ENCODE data around the gene FAM174C. TPM values are rescaled to one million over a fixed set of nuclear protein-coding genes. Genes with fewer than 3 reads are reported as not detected.

The FAM174C gene
- total RNA-seq: 22.8 and 24.2 TPM in 2 replicates

DNA sequence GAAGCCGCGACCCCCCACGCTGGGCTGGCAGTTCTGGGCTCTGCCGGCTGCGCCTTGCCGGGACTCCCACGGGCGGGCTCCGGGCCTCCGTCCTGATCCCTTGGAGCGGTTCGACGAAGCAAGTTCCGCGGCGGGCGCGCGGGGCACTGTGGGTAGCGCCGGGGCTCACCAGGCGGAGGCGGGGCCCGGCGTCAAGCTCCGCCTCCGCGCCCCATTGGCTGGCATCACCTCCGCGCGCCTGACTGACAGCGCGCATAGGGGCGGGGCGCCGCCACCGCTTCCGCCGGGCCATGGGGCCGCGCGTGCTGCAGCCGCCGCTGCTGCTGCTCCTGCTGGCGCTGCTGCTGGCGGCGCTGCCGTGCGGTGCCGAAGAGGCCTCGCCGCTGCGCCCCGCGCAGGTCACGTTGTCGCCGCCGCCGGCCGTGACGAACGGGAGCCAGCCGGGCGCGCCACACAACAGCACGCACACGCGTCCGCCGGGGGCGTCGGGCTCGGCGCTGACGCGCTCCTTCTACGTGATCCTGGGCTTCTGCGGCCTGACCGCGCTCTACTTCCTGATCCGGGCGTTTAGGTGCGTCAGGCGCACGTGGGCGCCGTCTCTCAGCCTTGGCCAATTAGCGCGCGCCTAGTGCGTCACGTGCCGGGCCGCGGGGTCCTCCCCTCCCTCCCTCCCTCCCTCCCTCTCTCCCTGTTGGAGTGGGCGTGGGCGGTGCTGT, at the start of gene FAM174C:
FAM174C (plus strand) TSS at position 271 of the 716 bp plus-strand sequence; CDS start at position 291, 20 bp downstream.

DNA sequence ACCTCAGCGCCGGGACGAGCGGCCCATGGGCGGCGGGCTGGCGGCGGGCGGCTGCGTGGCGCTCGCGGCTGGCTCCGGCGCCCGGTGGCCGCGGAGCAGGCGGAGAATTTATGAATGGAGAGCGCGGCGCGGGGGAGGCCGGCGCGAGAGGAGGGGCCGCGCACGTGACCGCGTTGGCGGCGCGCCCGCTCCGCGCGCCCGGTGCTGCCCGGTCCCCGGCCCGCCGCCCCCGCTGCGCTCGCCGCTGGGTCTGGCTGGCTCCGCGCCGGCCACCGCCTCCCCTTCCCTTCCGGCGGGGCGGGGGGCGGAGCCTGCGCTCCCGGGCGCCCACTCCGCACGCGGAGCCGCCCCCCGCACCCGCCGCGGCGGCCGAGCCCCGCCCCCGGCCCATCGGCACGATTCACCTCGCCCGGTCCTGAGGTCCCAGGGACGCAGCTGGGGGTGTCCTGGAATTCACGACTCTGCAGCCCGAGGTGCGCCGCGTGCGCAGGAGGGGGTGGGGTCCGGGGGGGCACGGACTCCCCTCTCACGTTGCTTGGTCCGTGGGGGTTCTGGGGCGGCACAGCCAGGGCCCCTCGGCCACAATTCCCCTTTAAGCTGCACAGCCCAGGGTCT, 37.5 kb upstream of the FAM174C start, which contains the start of gene CBARP:
CBARP (minus strand) TSS at position 252 of the 615 bp plus-strand sequence. CDS start 1,905 bp downstream, outside the sequence.

DNA sequence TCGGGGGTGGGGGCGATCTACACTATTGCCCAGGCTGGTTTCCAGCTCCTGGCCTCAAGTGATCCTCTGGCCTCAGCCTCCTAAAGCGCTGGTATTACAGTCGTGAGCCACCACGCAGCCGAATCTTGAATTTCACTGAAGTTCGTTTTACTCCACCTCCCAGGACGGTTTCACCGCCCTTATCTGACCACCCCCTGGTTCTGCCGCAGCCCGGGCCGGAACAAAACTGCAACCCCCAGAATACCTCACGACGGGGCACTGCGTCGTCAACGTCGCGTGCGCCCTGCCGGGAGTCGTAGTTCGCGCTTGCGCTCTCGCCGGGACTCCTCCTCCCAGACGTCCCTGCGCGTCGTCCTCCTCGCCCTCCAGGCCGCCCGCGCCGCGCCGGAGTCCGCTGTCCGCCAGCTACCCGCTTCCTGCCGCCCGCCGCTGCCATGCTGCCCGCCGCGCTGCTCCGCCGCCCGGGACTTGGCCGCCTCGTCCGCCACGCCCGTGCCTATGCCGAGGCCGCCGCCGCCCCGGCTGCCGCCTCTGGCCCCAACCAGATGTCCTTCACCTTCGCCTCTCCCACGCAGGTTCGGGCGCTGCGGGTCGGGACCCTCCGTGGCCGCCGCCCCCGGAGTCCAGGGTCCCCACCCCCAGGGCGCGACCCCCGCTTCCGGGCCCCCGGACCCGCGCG, 33.8 kb upstream of the FAM174C start, which contains the start of gene ATP5F1D:
ATP5F1D (plus strand) TSS at position 335 of the 679 bp plus-strand sequence; CDS start at position 435, 100 bp downstream.

DNA sequence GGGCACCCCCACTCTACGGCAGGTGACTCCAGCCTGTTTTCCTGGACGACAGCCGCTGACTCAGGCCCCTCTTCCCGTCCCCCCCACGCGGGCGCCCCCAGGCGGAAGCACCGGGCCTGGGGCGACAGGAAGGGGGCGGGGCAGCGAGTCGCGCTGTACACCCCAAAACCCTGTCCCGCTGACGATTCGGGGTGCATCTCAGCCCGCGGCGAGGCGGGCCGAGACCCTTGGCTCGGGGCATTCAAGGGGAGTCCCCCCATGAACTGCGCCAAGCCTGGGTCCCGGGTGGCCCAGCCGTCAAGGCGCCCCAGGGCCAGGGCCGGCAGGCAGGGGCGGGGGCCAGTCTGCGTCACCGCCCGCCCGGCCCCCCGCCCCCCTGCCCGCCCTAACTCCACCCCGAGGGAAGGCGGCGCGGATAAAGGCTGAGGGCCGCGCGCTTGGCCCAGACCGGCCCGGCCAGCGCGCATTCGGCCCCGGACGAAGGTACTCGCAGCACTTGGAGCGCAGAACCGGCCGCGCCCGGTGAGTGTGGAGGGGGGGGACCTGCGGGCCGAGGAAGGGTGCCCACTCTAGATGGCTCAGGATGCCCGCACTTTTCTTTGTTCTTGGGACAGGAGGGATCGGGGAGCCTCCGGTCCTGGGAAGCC, 27.1 kb upstream of the FAM174C start, which contains the start of gene MIDN:
MIDN (plus strand) TSS at position 445 of the 647 bp plus-strand sequence. CDS start 1,714 bp downstream, outside the sequence.

DNA sequence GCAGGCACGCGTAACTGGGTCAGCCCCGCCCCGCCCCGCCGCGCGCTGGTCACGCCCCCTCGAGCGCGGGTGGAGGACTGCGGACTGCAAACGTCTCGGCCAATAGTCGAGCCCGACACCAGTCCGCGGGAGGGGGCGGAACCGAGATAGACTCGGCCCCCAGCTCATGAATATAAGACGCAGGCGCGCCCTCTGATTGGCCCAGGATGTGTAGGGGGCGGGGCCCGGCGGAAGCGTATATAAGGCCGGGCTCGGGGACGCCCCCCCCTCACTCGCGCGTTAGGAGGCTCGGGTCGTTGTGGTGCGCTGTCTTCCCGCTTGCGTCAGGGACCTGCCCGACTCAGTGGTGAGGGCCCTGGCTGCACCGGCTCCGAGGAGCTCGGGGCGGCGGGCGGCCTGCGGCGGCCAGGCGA, 6.3 kb upstream of the FAM174C start, which contains the start of gene CIRBP:
CIRBP (plus strand) TSS at position 268 of the 413 bp plus-strand sequence. CDS start 1,602 bp downstream, outside the sequence.

DNA sequence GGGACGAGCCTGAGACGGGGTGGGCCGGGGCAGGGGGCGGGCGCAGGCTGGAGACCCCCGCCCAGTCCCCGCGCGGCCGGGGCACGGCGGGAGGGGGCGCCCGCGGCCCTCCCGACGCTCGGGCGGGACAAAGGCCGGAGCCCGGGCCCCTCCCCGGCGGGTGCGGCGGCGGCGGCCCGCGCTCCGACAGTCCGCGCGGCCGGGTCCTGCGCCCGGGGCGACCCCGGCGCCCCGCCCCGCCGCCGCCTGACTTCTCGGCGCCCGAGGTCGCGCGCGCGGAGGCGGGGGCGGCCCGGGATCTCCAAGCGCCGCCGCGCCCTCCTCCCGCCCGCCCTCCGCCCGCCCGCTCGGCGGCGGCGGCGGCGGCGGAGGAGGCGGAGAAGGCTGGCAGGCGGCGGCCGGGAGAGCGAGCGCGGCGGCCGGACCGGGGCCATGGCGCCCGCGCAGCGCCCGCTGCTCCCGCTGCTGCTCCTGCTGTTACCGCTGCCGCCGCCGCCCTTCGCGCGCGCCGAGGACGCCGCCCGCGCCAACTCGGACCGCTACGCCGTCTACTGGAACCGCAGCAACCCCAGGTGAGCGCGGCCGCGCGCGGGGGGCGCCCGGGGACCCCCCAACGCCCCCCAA, 10.5 kb downstream of the FAM174C start, which contains the start of gene EFNA2:
EFNA2 (plus strand) TSS at position 137 of the 624 bp plus-strand sequence; CDS start at position 433, 296 bp downstream.

Other genes with a start within 250 kb of the FAM174C start
- gene CNN2, start 248.9 kb upstream of the FAM174C start, total RNA-seq: 141 and 167 TPM in 2 replicates
- gene ABCA7, start 235.4 kb upstream of the FAM174C start, total RNA-seq: 5.0 and 5.9 TPM in 2 replicates
- gene ARHGAP45, start 208.4 kb upstream of the FAM174C start, total RNA-seq: 1.7 and 2.0 TPM in 2 replicates
- gene POLR2E, start 180.2 kb upstream of the FAM174C start, total RNA-seq: 42.8 and 90.5 TPM in 2 replicates
- 187 and 281 TPM in 2 replicates for gene GPX4, start 171.5 kb upstream of the FAM174C start, total RNA-seq
- 34.1 and 40.3 TPM in 2 replicates for gene SBNO2, start 101.3 kb upstream of the FAM174C start, total RNA-seq
- gene STK11, start 69.8 kb upstream of the FAM174C start, total RNA-seq: 82.9 and 101 TPM in 2 replicates
- 1.7 TPM in 2 replicates for gene CBARP, start 37.5 kb upstream of the FAM174C start, total RNA-seq
- gene ATP5F1D, start 33.8 kb upstream of the FAM174C start, total RNA-seq: 11.8 and 29.1 TPM in 2 replicates
- 8.7 and 22.4 TPM in 2 replicates for gene MIDN, start 26.9 kb upstream of the FAM174C start, total RNA-seq
- gene CIRBP, start 6.2 kb upstream of the FAM174C start, total RNA-seq: 199 and 207 TPM in 2 replicates
- not detected in 2 replicates for gene EFNA2, start 10.3 kb downstream of the FAM174C start, total RNA-seq
- 47.6 and 53.3 TPM in 2 replicates for gene NDUFS7, start 108.4 kb downstream of the FAM174C start, total RNA-seq
- 35.2 and 40.1 TPM in 2 replicates for gene GAMT, start 126.0 kb downstream of the FAM174C start, total RNA-seq
- gene DAZAP1, start 132.1 kb downstream of the FAM174C start, total RNA-seq: 42.3 and 80.3 TPM in 2 replicates
- 300 and 351 TPM in 2 replicates for gene RPS15, start 162.9 kb downstream of the FAM174C start, total RNA-seq
- gene APC2, start 174.6 kb downstream of the FAM174C start, total RNA-seq: 0.19 and 0.28 TPM in 2 replicates
- gene C19orf25, start 203.7 kb downstream of the FAM174C start, total RNA-seq: 21.3 and 23.7 TPM in 2 replicates
- 0.19 and 1.4 TPM in 2 replicates for gene PCSK4, start 214.8 kb downstream of the FAM174C start, total RNA-seq
- gene REEP6, start 215.7 kb downstream of the FAM174C start, total RNA-seq: 1.2 and 2.8 TPM in 2 replicates
- 1.9 and 3.4 TPM in 2 replicates for gene ADAMTSL5, start 237.5 kb downstream of the FAM174C start, total RNA-seq
- gene PLK5, start 248.5 kb downstream of the FAM174C start, total RNA-seq: under 0.01 TPM in 1 of 2 replicates, not detected in the other